ENCODE measurements around the gene YIF1B. TPM values are rescaled to one million over a fixed set of nuclear protein-coding genes. Genes with fewer than 3 reads are reported as not detected.

Gene YIF1B
- polyA plus RNA-seq, 1 donor (not counting 4 experiments of a cell fraction or from before 2014, with no cell fraction given): 38.1 TPM

DNA sequence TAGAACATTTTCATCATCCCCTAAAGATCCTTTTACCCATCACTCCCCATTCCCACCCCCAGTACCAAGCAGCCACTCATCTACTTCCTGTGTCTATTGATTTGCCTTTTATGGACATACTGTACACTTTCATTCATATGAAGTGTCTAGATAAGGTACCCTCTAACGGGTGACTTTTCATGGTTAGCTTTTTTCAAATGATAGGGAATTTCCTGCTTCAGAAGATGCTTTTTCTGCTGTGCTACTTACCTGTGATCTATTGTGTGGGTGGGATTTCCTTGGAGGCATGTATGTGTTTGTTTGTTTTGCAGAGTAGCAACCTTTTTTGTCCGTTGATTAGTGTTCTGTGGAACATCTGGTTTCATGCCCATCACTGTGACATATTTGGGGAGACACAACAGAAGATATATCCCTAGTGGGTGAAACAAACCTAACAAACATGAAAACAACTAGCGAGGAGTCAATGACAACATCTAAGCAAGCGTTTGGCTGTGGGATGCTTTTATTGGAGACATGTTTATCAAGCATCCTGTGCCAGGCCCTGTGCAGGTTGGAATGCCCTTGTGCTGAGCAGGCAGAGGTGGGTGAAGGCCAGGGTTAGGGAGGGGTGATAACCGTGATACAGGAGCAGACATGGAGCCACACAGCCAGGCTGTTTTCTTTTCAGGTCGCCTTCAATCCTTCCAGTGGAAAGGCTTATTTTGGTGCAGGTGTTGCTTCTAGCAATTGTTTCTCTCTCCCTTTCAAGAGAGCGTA, 33.8 kb downstream of the YIF1B start:
- dilution Hi-C loops (cut with MboI; ENCODE audit: extremely low pct_ligation_motif_present, low sequenced_read_pairs): no loop called here
- H3K4me1 ChIP-seq (ENCODE audit: control insufficient read depth, extremely low read depth, insufficient read depth, low read length): peaks cover 29% of the 10 kb centered on the region
- FAIRE-seq (no peak), DNase-seq (ENCODE audit: low read depth, low spot score) (no peak)
- H3K36me3 ChIP-seq (ENCODE audit: control insufficient read depth in 2 of 2, extremely low read depth in 1 of 2, insufficient read depth in 2 of 2, low read length in 2 of 2): peaks cover 28 to 60% of the 10 kb centered on the region in 2 experiments
- H2AFZ ChIP-seq (ENCODE audit: control insufficient read depth, low read length): no peak overlapping the region
- H3K4me2 ChIP-seq (ENCODE audit: control insufficient read depth, extremely low read depth, insufficient read depth, low read depth, low read length): no peak overlapping the region
- H3K79me2 ChIP-seq (ENCODE audit: control insufficient read depth, insufficient read depth, low read length): peaks cover 91% of the 10 kb centered on the region
- TF ChIP-seq CTCF (optimal IDR thresholded peaks at IDR 0.05 in 1 of 3, IDR thresholded peaks at IDR 0.05 in 1 of 3, conservative IDR thresholded peaks at IDR 0.05 in 1 of 3; ENCODE audit: extremely low read depth in 1 of 3, insufficient read depth in 2 of 3, low read length in 3 of 3) (no peak), EZH2 (IDR thresholded peaks at IDR 0.05; ENCODE audit: low read length) (no peak)
- H3K4me3 ChIP-seq (ENCODE audit: control insufficient read depth in 2 of 3, extremely low read depth in 1 of 3, insufficient read depth in 2 of 3, low read depth in 1 of 3, low read length in 3 of 3): no peak overlapping the region
- no peaks in the 10 kb centered on the region for H3K9me3 ChIP-seq (ENCODE audit: control insufficient read depth, low read depth, low read length)
- peaks cover 8% of the 10 kb centered on the region for H3K9me1 ChIP-seq (ENCODE audit: control insufficient read depth, extremely low read depth, insufficient read depth, low read length)
- peaks cover 47% of the 10 kb centered on the region for H4K20me1 ChIP-seq (ENCODE audit: control insufficient read depth, extremely low read depth, insufficient read depth, low read length)
- H3K27me3 ChIP-seq (ENCODE audit: control insufficient read depth, extremely low read depth, insufficient read depth, low read length): no peaks in the 10 kb centered on the region
- H3K27ac ChIP-seq (ENCODE audit: control insufficient read depth, insufficient read depth, low read length): peak overlapping the region; percentile 18
- no peak overlapping the region for H3K9ac ChIP-seq (ENCODE audit: control insufficient read depth, extremely low read depth, insufficient read depth, low read length)

- peaks cover 8% of the 10 kb centered on the region for H3K9me1 ChIP-seq (ENCODE audit: control insufficient read depth, extremely low read depth, insufficient read depth, low read length)
- H3K79me2 ChIP-seq (ENCODE audit: control insufficient read depth, insufficient read depth, low read length): peaks cover 94% of the 10 kb centered on the region
- no peak overlapping the region for H3K4me3 ChIP-seq (ENCODE audit: control insufficient read depth in 2 of 3, extremely low read depth in 1 of 3, insufficient read depth in 2 of 3, low read depth in 1 of 3, low read length in 3 of 3)
- H3K4me2 ChIP-seq (ENCODE audit: control insufficient read depth, extremely low read depth, insufficient read depth, low read depth, low read length): peak overlapping the region; percentile 28
- no peaks in the 10 kb centered on the region for H3K9me3 ChIP-seq (ENCODE audit: control insufficient read depth, low read depth, low read length)
- peaks cover 33% of the 10 kb centered on the region for H3K4me1 ChIP-seq (ENCODE audit: control insufficient read depth, extremely low read depth, insufficient read depth, low read length)
- H2AFZ ChIP-seq (ENCODE audit: control insufficient read depth, low read length): no peak overlapping the region
- no peaks in the 10 kb centered on the region for H3K27me3 ChIP-seq (ENCODE audit: control insufficient read depth, extremely low read depth, insufficient read depth, low read length)
- peaks cover 22 to 50% of the 10 kb centered on the region in 2 experiments for H3K36me3 ChIP-seq (ENCODE audit: control insufficient read depth in 2 of 2, extremely low read depth in 1 of 2, insufficient read depth in 2 of 2, low read length in 2 of 2)
- peaks cover 48% of the 10 kb centered on the region for H4K20me1 ChIP-seq (ENCODE audit: control insufficient read depth, extremely low read depth, insufficient read depth, low read length)
- H3K9ac ChIP-seq (ENCODE audit: control insufficient read depth, extremely low read depth, insufficient read depth, low read length): peak overlapping the region; percentile 46
- dilution Hi-C loops (cut with MboI; ENCODE audit: extremely low pct_ligation_motif_present, low sequenced_read_pairs): no loop called here
- H3K27ac ChIP-seq (ENCODE audit: control insufficient read depth, insufficient read depth, low read length): peak overlapping the region; percentile 62
- peak; percentile 64 for FAIRE-seq
- DNase-seq (ENCODE audit: low read depth, low spot score): no peak
- TF ChIP-seq EZH2 (IDR thresholded peaks at IDR 0.05; ENCODE audit: low read length) (no peak), CTCF (optimal IDR thresholded peaks at IDR 0.05 in 1 of 3, IDR thresholded peaks at IDR 0.05 in 1 of 3, conservative IDR thresholded peaks at IDR 0.05 in 1 of 3; ENCODE audit: extremely low read depth in 1 of 3, insufficient read depth in 2 of 3, low read length in 3 of 3) (no peak)
Measured at GRCh38 chr19:38280030-38280921, 35.5 kb downstream of the YIF1B start.
